Erythroblast (primary cell): ENCODE results near the gene PLXND1.

Experiments
- DNase-seq, 2 experiments: peaks; one replicate each; lab custom pipeline; 2025; lab: John Stamatoyannopoulos, UW
- GATA1 ChIP-seq: IDR thresholded peaks from 2 replicates; pipeline ENCODE4 v1.6.1; 2011; ENCODE audit warnings: low read depth, mild to moderate bottlenecking, control low read depth, low read length, moderate library complexity
- POLR2A ChIP-seq: IDR thresholded peaks from 2 replicates; pipeline ENCODE4 v1.6.1; 2011; ENCODE audit warnings: mild to moderate bottlenecking, low read length

Gene PLXND1

DNA sequence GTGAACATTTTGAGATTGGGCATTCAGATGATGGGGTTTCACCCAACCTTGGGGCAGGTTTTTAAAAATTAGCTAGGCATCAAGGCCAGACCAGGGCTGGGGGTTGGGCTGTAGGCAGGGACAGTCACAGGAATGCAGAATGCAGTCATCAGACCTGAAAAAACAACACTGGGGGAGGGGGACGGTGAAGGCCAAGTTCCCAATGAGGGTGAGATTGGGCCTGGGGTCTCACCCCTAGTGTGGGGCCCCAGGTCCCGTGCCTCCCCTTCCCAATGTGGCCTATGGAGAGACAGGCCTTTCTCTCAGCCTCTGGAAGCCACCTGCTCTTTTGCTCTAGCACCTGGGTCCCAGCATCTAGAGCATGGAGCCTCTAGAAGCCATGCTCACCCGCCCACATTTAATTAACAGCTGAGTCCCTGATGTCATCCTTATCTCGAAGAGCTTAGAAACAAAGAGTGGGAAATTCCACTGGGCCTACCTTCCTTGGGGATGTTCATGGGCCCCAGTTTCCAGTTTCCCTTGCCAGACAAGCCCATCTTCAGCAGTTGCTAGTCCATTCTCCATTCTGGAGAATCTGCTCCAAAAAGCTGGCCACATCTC, 71.9 kb downstream of the PLXND1 start:
- DNase-seq, result no peak
- TF ChIP-seq GATA1, result no peak
- TF ChIP-seq POLR2A, result no peak

DNA sequence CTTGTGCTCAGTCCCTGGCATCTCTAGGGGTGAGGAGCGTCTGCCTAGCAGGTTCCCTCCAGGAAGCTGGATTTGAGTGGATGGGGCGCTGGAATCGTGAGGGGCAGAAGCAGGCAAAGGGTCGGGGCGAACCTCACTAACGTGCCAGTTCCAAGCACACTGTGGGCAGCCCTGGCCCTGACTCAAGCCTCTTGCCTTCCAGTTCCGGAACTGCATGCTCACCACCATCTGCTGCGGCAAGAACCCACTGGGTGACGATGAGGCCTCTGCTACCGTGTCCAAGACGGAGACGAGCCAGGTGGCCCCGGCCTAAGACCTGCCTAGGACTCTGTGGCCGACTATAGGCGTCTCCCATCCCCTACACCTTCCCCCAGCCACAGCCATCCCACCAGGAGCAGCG, 73.1 kb downstream of the PLXND1 start:
- no peak for DNase-seq
- no peak for TF ChIP-seq GATA1
- no peak for TF ChIP-seq POLR2A

DNA sequence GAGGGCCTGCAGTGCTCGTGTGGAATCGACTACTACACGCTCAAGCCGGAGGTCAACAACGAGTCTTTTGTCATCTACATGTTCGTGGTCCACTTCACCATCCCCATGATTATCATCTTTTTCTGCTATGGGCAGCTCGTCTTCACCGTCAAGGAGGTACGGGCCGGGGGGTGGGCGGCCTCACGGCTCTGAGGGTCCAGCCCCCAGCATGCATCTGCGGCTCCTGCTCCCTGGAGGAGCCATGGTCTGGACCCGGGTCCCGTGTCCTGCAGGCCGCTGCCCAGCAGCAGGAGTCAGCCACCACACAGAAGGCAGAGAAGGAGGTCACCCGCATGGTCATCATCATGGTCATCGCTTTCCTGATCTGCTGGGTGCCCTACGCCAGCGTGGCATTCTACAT, 74.2 kb downstream of the PLXND1 start:
- DNase-seq, result no peak
- TF ChIP-seq POLR2A, result no peak
- TF ChIP-seq GATA1, result no peak

DNA sequence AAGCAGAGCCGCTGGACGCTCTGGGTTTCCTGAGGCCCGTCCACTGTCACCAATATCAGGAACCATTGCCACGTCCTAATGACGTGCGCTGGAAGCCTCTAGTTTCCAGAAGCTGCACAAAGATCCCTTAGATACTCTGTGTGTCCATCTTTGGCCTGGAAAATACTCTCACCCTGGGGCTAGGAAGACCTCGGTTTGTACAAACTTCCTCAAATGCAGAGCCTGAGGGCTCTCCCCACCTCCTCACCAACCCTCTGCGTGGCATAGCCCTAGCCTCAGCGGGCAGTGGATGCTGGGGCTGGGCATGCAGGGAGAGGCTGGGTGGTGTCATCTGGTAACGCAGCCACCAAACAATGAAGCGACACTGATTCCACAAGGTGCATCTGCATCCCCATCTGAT, 74.8 kb downstream of the PLXND1 start:
- DNase-seq, result no peak
- TF ChIP-seq POLR2A (no peak), GATA1 (no peak)

DNA sequence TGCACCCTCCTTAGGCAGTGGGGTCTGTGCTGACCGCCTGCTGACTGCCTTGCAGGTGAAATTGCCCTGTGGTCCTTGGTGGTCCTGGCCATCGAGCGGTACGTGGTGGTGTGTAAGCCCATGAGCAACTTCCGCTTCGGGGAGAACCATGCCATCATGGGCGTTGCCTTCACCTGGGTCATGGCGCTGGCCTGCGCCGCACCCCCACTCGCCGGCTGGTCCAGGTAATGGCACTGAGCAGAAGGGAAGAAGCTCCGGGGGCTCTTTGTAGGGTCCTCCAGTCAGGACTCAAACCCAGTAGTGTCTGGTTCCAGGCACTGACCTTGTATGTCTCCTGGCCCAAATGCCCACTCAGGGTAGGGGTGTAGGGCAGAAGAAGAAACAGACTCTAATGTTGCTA, 75.7 kb downstream of the PLXND1 start:
- no peak for DNase-seq
- TF ChIP-seq GATA1, result no peak
- TF ChIP-seq POLR2A, result no peak

DNA sequence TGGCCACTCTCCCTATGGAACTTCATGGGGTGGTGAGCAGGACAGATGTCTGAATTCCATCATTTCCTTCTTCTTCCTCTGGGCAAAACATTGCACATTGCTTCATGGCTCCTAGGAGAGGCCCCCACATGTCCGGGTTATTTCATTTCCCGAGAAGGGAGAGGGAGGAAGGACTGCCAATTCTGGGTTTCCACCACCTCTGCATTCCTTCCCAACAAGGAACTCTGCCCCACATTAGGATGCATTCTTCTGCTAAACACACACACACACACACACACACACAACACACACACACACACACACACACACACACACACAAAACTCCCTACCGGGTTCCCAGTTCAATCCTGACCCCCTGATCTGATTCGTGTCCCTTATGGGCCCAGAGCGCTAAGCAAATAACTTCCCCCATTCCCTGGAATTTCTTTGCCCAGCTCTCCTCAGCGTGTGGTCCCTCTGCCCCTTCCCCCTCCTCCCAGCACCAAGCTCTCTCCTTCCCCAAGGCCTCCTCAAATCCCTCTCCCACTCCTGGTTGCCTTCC, 76.2 kb downstream of the PLXND1 start:
- no peak for TF ChIP-seq POLR2A
- TF ChIP-seq GATA1, result no peak
- no peak for DNase-seq

DNA sequence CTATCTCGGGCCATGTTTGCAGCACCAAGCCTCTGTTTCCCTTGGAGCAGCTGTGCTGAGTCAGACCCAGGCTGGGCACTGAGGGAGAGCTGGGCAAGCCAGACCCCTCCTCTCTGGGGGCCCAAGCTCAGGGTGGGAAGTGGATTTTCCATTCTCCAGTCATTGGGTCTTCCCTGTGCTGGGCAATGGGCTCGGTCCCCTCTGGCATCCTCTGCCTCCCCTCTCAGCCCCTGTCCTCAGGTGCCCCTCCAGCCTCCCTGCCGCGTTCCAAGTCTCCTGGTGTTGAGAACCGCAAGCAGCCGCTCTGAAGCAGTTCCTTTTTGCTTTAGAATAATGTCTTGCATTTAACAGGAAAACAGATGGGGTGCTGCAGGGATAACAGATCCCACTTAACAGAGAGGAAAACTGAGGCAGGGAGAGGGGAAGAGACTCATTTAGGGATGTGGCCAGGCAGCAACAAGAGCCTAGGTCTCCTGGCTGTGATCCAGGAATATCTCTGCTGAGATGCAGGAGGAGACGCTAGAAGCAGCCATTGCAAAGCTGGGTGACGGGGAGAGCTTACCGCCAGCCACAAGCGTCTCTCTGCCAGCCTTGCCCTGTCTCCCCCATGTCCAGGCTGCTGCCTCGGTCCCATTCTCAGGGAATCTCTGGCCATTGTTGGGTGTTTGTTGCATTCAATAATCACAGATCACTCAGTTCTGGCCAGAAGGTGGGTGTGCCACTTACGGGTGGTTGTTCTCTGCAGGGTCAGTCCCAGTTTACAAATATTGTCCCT, 76.9 kb downstream of the PLXND1 start:
- no peak for TF ChIP-seq POLR2A
- no peak for TF ChIP-seq GATA1
- DNase-seq, result no peak

DNA sequence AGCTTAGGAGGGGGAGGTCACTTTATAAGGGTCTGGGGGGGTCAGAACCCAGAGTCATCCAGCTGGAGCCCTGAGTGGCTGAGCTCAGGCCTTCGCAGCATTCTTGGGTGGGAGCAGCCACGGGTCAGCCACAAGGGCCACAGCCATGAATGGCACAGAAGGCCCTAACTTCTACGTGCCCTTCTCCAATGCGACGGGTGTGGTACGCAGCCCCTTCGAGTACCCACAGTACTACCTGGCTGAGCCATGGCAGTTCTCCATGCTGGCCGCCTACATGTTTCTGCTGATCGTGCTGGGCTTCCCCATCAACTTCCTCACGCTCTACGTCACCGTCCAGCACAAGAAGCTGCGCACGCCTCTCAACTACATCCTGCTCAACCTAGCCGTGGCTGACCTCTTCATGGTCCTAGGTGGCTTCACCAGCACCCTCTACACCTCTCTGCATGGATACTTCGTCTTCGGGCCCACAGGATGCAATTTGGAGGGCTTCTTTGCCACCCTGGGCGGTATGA, 77.8 kb downstream of the PLXND1 start, which contains the start of gene RHO:
RHO (plus strand) TSS at position 51 of the 512 bp plus-strand sequence; CDS start at position 146, 95 bp downstream.
- DNase-seq, result no peak

DNA sequence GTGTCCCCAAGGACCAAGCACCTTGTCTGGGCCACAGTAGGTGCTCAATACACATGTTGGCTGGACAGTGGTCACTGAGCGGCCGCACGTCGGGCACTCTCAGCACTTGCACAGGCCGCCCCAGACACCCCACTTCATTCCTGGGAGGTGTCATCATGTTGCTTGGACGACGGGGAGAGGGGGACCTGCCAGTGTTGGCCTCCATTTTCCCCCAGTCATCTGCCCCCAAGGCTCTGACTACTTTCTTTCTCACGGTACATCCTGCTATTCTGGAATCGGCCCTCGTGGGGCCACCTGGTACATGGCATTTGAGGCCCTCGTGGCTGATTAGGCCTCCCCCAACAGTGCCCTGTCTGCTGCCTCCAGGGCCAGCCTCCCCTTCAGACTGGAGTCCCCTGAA, 79.2 kb downstream of the PLXND1 start:
- DNase-seq, result no peak
- TF ChIP-seq POLR2A (no peak), GATA1 (no peak)

More for the DNA sequence above, 77.8 kb downstream of the PLXND1 start, which contains the start of gene RHO:
- TF ChIP-seq GATA1, result no peak
- no peak for TF ChIP-seq POLR2A

DNA sequence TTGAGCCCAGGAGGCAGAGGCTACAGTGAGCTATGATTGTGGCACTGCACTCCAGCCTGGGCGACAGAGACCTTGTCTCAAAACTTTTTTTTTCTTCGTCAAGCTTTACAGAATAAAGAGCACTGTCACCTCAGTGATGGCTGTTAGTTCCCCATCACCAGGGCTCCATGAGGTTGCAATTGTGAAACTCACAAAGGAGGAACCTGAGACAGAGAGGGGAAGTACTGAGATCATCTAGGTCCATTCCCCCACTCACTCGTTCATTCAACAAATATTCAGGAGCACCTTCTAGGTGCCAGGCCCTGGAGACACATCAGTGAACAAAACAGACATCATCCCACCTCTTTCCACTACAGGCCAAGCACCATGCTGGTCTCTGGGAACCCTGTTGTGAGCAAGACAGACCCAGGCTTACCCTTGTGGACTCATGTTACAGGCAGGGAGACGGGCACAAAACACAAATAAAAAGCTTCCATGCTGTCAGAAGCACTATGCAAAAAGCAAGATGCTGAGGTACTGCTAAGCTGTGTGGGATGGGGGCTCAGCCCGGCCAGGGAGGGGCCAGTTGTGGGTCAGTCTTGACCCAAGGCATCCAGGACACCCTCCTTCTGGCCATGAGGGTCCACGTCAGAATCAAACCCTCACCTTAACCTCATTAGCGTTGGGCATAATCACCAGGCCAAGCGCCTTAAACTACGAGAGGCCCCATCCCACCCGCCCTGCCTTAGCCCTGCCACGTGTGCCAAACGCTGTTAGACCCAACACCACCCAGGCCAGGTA, 80.2 kb downstream of the PLXND1 start:
- no peak for TF ChIP-seq GATA1
- TF ChIP-seq POLR2A, result no peak
- no peak for DNase-seq

DNA sequence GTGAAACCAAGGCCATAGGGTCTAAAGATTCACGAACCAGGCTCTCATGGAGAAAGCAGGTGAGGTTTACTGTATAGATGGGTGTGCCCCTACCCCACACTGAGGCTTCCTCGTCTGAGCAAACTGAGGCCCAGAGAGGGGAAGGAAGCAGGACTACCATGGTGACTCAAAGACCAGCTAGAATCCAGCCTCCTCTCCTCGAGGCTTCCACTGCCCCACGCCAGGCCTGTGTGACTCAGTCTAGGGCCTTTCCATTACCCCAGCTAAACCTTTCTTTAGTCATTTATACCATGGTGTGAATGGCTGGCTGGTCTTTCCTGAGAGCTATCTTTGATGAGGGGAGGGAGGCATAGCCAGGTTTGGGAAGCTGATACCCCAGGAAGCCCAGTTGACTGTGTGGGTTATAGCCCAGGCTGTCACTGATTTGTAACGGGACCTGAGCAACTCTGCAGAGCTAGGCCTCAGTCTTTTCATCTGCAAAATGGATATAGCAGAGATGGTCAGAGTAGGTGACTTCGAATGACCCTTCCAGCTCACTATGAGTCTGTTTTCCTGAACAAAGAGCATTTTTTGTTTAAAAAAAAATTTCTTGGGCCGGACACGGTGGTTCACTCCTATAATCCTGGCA, 81.0 kb downstream of the PLXND1 start:
- no peak for DNase-seq
- no peak for TF ChIP-seq GATA1
- no peak for TF ChIP-seq POLR2A

DNA sequence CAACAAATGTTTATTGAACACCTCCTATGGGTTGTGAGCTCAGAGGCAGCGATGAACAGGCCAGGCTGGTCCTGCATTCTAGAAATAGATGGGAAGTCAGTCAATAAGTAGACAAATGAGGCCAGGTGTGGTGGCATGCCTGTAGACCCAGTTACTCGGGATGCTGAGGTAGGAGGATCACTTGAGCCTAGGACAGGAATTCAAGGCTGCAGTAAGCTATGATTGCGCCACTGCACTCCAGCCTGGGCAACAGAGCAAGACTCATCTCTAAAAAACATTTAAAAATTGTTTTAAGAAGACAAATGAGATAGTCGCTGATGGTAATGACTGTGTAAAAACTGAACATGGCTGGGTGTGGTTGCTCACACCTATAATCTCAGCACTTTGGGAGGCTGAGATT, 82.4 kb downstream of the PLXND1 start:
- TF ChIP-seq GATA1 (no peak), POLR2A (no peak)
- no peak for DNase-seq

DNA sequence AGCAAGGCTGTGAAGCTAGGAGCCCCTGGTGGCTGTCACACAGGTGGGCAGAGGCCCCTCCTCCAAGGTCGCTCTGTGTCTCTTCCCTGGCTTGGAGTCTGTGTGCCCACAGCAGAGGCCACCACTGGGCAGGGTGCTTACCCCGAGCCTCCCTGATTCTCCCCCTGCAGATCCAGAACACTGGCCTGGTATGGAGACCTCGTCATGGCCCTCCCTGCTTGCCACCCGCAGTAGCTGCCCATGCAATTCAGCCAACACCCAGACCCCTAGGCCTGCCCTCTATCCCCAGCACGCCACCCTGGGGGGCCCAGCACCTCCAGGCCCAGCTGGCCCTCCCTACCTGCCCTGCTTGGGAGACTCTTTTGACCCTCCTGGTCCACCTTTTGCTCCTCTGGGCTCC, 83.5 kb downstream of the PLXND1 start:
- DNase-seq, result no peak

DNA sequence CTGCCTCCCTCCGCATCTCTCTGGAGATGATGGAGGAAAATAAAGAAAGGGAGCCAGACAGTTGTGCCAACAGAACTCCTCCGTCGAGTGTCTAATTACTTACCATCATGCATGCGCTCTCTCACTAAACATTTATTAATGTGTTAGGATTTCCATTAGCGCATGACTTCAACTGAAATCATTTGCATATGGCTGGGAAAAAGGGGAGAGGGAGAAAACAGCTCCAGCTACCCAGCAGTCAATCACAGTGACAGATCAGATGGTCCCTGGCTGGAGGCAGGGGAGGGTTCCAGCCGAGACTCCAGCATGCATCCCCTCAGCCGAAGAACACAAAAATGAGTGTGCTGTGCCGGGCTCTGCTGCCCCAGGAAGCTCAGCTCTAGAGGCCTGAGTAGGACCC, 84.9 kb downstream of the PLXND1 start:
- TF ChIP-seq GATA1 (no peak), POLR2A (no peak)
- no peak for DNase-seq

More for the DNA sequence above, 83.5 kb downstream of the PLXND1 start:
- TF ChIP-seq POLR2A (no peak), GATA1 (no peak)
